Measurements from ENCODE around the gene ACER2.

GRCh38 chr9:19376931-19377330, 31.9 kb upstream of the ACER2 start:
- TF ChIP-seq ZFP30 (CRISPR knock-in tag; IDR thresholded peaks at IDR 0.05) (no peak), CREB5 (CRISPR knock-in tag; IDR thresholded peaks at IDR 0.05; ENCODE audit: low read depth) (no peak), ARNTL (CRISPR knock-in tag; IDR thresholded peaks at IDR 0.05; ENCODE audit: borderline replicate concordance, low read depth) (no peak), ISL1 (CRISPR knock-in tag; IDR thresholded peaks at IDR 0.05) (no peak), BACH2 (CRISPR knock-in tag; IDR thresholded peaks at IDR 0.05; ENCODE audit: borderline replicate concordance) (no peak), CSDC2 (CRISPR knock-in tag; IDR thresholded peaks at IDR 0.05) (no peak), ZNF8 (CRISPR knock-in tag; IDR thresholded peaks at IDR 0.05) (no peak), PATZ1 (CRISPR knock-in tag; IDR thresholded peaks at IDR 0.05; ENCODE audit: borderline replicate concordance) (no peak)

Measured in SK-N-SH treated with all-trans-retinoic acid at 6 μM for 48 hours (cell line).